ENCODE measurements around the gene DECR2. TPM values are rescaled to one million over a fixed set of nuclear protein-coding genes. Genes with fewer than 3 reads are reported as not detected.

Gene DECR2
- total and polyA plus RNA-seq, 2 of the 13 experiments (the other 11 are each of a cell fraction or from before 2014, with no cell fraction given), result 36.3 to 44.6 TPM

GRCh38 chr16:405548-406506 lies 4.1 kb downstream of the DECR2 start (continued):
- TF ChIP-seq ZBTB40 (IDR thresholded peaks at IDR 0.05) (no peak), ZBTB40 (CRISPR knock-in tag; IDR thresholded peaks at IDR 0.05) (no peak), JUN (CRISPR knock-in tag; IDR thresholded peaks at IDR 0.05) (0 out of 2 replicates have a peak, but pooled peaks have one; percentile 30), ATF7-NPFF (CRISPR knock-in tag; IDR thresholded peaks at IDR 0.05; ENCODE audit: low read depth) (peak; percentile 66; the same call in 1 of the 2 replicates), GATA4 (IDR thresholded peaks at IDR 0.05; ENCODE audit: borderline replicate concordance, low read depth) (peak; percentile 89), ZNF724P (CRISPR knock-in tag; IDR thresholded peaks at IDR 0.05; ENCODE audit: borderline replicate concordance) (no peak), HOXA3 (CRISPR knock-in tag; IDR thresholded peaks at IDR 0.05) (peak; percentile 79; the same call in 1 of the 2 replicates), ZNF75D (CRISPR knock-in tag; IDR thresholded peaks at IDR 0.05; ENCODE audit: borderline replicate concordance) (no peak), DDIT3 (CRISPR knock-in tag; IDR thresholded peaks at IDR 0.05) (peak; percentile 69; the same call in 1 of the 2 replicates), PREB (CRISPR knock-in tag; IDR thresholded peaks at IDR 0.05) (no peak), ZFP1 (CRISPR knock-in tag; IDR thresholded peaks at IDR 0.05) (peak; percentile 56; the same call in 1 of the 2 replicates), ZBTB20 (CRISPR knock-in tag; IDR thresholded peaks at IDR 0.05; ENCODE audit: borderline replicate concordance, low read depth) (peak; percentile 89), TP53 (CRISPR knock-in tag; conservative IDR thresholded peaks at IDR 0.05) (0 out of 2 replicates have a peak, but pooled peaks have one; percentile 17), ZNF839 (CRISPR knock-in tag; IDR thresholded peaks at IDR 0.05; ENCODE audit: borderline replicate concordance) (no peak), PAWR (CRISPR knock-in tag; IDR thresholded peaks at IDR 0.05; ENCODE audit: borderline replicate concordance) (peak; percentile 87; the same call in 1 of the 2 replicates), KDM1A (CRISPR knock-in tag; IDR thresholded peaks at IDR 0.05) (peak; percentile 32; the same call in 1 of the 2 replicates), MBD4 (IDR thresholded peaks at IDR 0.05; ENCODE audit: borderline replicate concordance, low read length) (no peak), U2AF1 (optimal IDR thresholded peaks at IDR 0.05; ENCODE audit: low read depth, low read length) (no peak), REPIN1 (CRISPR knock-in tag; IDR thresholded peaks at IDR 0.05; ENCODE audit: borderline replicate concordance, low read depth) (no peak; the same call in 1 of the 2 replicates)

Measured in HepG2 (cell line).